ENCODE results near the gene ATP13A2. TPM values are rescaled to one million over a fixed set of nuclear protein-coding genes. Genes with fewer than 3 reads are reported as not detected.
"Not testable (repeated sequence)": the region's sequence is repeated elsewhere in the genome, so short reads cannot be mapped to it uniquely, and the experiment has no call there.

ATP13A2 gene
- total RNA-seq, 1 donor from 2014 or later, result 25.0 TPM

DNA sequence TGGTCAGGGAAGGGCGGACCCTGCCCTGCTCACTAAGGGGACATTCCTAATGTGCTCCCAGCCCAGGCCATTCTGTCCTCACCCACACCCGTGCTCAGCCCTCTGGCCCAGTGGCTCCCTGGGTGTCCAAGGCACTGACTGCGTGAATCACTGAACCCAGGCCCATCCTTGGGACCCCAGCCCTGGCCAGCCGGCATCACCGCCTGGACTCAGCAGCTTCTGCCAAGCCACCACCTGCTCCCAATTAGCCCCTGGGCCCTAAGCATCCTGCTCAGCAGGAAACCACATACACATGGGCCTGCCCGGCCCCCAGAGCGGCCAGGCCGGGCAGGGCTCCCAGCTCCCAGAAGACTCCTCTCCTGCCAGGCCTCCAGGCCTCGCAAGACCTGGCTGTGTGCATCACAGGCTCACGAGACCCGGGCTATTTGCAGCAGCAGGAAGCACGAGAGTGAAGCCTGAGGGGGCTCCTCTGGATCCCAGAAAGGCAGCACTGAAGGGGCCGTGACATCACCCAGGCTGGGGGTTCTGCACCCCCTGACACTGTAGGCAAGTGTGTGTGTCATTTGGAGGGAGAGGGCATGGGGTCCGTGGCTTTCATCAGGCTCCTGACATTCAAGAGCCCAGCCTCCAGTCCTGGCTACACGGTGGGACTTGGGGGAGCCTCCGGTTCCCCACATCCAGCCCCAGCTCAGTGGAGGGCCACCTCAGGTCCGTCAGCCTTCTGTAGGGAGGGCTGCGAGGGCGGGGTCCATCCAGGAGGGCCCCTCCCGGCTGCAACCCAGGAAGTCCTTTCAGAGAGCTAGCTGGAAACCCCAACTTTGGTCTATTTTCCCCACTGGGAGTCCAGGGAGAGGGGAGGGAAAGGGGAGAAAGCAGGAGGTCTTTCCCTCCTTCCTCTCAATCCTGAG is 32.9 kb downstream of the ATP13A2 start:
- peak in 1 of 2 donors; percentile 79 for DNase-seq (ENCODE audit: low read depth in 2 of 2)

DNA sequence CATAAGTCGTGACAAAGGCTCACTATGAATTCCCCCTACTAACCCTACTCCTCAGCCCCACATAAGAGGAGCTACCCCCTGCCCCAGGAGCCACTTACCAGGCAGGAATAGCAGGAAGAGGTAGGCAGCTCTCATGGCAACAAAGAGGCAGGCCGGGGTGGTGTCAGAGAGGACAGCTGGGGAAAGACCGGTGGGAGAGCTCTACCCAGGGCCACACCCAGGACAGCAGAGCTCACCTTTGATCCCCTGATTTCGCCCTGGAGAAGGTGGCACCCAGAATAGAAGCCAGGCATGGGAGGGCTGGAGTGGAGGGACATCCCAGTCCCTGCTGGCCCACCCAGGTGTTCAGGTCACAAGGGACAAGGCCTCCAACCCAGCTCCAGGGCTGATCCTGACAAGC is 33.6 kb downstream of the ATP13A2 start:
- DNase-seq (ENCODE audit: low read depth in 2 of 2), result no peak

DNA sequence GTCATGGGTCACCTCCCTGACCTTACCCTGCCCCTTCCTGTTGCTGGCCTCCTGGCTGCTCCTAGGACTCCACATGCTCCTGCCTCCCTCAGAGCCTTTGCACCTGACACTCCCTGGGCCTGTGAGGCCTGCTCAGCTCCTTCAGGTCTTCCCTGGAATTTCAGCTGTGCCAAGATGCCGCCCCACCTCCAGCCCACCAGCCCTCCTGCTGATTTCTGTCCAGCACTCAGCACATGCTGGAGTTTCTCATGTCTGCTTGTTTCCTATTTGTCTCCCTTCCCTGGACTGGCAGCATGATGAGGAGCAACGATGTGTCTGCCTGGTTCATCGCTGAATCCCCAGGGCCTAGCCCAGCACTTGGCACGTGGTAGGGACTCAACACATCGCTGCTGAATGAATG is 34.4 kb downstream of the ATP13A2 start:
- DNase-seq (ENCODE audit: low read depth in 2 of 2), result no peak

DNA sequence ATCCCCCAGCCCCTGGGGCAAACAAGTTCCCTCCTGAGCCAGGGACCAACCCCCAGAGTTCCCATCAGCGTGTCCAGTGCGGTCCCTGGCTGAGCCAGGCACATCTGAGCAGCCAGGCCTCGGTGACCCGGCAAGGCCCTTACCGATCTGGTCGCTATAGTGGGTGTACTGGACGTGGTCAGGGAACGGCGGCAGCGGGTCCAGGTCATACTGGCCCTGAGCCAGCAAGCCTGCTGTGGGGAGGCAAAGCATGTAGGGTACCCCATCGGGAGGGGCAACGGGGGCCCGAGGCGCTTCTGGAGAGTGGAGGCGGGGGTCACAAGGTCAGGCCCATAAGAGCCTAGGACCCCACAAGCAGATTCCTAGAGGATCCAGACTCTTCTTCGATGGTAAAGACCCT is 34.8 kb downstream of the ATP13A2 start:
- DNase-seq (ENCODE audit: low read depth in 2 of 2), result no peak

DNA sequence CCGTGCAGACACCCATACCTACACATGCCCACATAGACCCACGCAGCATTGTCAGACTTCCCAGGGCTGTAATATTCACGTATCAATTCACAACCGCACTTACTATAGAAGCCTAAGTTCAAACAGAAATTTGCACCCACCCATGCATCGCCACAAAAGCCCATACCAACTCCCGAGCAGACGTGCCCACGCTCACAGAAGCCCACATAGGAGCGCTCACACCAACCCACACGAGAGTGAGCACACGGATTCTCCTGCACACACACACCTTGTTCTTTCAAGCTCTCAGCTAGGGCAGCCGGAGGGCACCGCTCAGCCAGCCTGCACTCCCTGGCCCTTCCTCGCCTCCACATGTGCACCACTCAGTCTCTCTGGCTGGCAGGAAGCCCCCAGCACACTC is 35.9 kb downstream of the ATP13A2 start:
- no peak for DNase-seq (ENCODE audit: low read depth in 2 of 2)

DNA sequence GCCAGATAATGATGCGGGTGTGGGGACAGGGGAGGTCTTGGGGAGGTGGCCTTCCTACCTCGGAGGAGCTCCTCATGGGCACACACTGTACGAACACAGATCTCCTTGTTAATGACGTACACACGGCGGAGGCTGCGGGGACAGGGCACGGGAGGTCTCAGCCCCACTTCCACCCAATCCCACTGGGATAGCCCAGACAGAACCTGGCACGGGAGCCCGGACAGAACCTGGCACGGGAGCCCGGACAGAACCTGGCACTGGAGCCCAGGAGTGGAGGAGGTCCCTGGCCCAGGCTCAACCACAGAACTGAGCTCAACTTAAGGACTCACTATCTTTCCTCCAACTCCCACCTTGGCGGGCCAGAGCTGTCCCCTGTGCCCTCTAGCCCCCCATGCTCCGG is 36.5 kb downstream of the ATP13A2 start:
- DNase-seq (ENCODE audit: low read depth in 2 of 2), result no peak

DNA sequence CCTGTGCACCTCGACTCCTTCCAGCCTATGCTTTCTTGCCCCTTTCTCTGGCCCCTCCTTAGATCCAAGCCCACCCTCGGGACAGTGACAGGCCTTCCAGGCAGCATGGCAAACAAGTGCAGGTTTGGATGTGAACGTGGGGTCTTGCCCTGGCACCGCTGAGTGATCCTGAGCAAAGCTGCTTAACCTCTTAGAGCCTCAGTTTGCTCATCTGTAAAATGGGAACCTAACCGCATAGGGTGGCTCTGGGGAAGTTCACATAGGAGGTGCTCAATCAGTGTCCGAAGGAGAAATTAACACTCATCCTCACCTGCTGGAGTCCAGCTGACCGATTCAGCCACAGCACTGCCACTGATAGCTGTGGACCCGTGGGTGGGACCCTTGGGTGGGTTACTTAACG is 38.5 kb downstream of the ATP13A2 start:
- DNase-seq (ENCODE audit: low read depth in 2 of 2), result no peak

DNA sequence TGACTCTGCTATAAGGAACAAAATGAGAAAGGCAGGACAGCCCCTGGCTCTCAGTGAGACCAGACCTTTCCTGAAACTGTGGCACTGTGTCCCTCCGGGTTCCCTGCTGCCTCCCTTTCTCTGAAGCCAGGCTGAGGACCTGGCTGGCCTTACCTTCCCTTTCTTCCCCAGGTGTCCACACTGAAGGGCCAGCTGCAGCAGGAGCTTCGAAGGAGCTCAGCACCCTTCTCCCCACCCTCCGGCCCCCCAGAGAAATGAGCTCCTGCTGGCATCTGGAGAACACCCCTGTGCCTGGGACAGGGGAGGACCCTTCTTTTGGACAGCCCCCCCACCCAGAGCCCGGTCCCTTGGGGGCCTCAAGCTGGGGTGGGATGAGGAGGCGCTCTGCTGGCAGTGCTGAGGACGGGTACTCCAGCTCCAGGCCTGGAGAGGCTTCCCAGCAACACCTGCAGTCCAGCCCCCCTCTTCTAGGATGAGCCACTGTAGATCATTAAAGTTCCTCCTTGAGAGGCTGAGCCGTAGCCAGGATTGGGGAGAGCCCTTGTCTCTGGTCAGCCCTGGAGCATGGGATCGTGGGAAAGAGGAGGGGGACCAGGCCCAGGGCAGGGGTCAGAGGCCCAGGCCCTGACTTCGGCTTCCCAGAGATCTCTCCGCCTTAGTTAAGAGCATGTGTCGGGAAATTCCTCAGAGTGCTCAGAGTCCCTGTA is 39.4 kb downstream of the ATP13A2 start:
- DNase-seq (ENCODE audit: low read depth in 2 of 2), result no peak

DNA sequence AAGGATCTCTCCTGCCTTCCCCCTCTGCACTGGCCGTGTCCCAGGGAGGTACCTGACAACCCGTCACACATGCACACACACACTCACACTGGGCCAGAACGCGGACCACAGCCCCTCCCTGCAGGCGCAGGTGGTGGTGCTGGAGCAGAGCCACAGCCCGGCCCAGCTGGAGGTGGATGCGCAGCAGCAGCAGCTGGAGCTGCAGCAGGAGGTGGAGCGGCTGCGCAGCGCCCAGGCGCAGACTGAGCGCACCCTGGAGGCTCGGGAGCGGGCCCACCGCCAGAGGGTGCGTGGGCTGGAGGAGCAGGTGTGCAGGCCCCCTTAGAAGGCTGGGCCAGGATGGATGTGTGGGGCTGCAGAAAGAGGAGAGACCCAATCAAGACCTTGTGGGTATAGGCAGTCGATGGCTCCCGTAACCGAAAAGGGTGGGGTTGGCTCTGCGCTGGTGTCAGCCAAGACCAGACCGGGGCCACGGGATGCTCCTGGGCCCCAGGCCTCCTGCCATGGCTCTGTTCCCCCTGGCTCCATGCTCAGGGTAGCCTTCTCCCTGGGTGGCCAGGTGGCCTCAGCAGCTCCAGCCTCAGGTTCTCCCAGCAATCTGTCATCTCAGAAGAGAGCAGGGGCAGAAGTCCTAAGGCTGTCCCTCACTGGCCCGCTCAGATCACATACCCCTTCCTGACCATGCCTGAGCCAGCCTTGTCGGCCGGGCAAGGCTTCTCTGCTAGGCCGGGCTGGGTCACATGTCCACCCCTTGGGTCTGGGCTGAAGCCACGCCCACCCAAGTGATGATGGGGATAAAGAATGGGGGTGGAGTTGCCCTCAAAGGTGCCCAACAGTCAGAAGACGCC is 40.2 kb downstream of the ATP13A2 start:
- DNase-seq (ENCODE audit: low read depth in 2 of 2), result no peak

DNA sequence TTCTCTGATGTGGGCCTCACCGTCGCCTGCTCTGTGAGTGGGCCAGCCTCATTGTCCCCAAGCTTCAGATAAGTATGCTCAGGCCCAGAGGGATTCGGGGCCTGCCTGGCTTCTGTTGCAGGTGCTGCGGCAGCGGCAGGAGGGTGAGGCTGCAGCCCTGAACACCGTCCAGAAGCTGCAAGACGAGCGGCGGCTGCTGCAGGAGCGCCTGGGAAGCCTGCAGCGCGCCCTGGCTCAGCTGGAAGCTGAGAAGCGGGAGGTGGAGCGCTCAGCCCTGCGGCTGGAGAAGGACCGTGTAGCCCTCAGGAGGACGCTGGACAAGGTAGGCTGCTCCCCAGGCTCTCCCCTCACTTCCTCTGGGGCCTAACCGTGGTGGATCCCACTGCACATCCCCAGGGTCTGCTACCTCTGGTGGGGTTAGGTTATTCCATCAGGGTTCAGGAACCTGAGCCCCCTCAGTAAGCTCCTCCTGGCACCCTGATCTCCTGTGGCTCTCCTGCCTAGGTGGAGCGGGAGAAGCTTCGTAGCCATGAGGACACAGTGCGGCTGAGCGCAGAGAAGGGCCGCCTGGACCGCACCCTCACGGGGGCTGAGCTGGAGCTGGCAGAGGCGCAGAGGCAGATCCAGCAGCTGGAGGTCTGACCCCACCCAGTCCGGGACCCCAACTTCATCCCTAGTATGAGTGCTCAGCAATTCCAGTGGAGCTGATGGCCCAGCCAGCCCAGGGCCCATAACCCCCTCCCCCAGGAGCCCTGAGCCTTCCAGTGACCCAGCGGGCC is 41.4 kb downstream of the ATP13A2 start:
- DNase-seq (ENCODE audit: low read depth in 2 of 2), result no peak

DNA sequence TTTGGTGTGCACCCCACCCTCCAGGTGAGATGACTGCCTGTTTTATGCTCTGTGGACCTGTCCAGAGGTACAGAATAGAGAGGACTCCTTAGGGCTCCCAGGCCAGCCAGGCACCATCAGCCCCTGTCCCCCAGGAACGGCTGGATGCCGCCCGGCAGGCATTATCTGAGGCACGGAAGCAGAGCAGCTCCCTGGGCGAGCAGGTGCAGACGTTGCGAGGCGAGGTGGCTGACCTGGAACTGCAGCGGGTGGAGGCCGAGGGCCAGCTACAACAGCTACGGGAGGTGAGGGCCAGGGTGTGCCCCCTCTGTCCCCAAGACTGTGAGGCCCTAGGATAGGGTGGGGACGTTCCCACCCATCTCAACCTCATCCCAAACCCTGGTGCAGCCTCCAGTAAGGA is 42.1 kb downstream of the ATP13A2 start:
- no peak for DNase-seq (ENCODE audit: low read depth in 2 of 2)

DNA sequence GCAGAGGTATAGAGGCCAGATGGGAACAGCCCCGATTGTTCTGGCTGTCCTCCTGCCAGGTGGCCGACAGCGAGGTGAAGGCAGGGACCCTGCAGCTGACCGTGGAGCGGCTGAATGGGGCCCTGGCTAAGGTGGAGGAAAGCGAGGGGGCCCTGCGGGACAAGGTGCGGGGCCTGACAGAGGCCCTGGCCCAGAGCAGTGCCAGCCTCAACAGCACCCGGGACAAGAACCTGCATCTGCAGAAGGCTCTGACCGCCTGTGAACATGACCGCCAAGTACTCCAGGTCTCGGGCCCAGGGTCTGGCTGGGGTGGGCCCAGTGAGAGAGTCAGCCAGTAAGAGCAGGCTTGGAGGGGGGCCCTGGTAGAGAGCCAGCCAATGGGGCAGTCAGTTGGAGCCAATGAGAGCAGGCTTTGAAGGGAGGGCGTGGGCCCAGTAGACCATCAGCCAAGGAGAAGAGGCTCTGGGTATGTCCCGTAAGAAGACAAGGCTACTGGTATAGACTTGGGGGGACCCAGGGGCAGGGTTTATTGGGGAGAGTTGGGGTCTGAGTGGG is 42.6 kb downstream of the ATP13A2 start:
- no peak for DNase-seq (ENCODE audit: low read depth in 2 of 2)

DNA sequence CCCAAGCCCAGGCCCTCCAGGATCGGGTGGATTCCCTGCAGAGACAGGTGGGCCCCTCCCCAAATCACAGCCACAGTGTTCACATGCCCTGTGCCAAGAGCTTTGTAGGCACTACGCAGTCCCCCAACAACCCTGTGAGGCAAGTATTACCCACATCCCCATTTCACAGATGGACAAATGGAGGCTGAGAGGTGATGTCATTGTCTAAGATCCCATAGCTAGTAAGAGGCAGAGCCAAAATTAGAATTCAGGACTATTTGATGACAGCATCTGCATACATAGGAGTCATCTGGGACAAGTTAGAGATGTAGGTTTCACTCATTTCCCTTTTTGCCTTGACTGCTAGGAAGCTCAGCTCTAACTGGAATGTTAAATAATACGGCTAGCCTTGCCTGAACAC is 43.4 kb downstream of the ATP13A2 start:
- DNase-seq (ENCODE audit: low read depth in 2 of 2), result no peak

DNA sequence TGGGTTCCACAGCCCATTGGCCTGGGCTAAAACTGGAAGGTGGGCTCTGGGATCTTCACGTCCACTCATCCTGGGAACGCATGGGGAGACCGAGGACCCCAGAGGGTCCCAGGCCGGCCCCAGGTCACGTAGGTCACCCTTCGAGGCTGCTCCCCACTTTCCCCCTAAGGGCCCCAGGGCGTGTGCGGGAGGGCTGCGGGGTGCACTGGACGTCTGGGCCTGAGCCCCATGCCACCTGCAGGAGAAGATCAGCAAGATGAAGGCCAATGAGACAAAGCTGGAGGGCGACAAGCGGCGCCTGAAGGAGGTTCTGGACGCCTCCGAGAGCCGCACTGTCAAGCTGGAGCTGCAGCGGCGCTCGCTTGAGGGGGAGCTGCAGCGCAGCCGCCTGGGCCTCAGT is 43.8 kb downstream of the ATP13A2 start:
- no peak for DNase-seq (ENCODE audit: low read depth in 2 of 2)

DNA sequence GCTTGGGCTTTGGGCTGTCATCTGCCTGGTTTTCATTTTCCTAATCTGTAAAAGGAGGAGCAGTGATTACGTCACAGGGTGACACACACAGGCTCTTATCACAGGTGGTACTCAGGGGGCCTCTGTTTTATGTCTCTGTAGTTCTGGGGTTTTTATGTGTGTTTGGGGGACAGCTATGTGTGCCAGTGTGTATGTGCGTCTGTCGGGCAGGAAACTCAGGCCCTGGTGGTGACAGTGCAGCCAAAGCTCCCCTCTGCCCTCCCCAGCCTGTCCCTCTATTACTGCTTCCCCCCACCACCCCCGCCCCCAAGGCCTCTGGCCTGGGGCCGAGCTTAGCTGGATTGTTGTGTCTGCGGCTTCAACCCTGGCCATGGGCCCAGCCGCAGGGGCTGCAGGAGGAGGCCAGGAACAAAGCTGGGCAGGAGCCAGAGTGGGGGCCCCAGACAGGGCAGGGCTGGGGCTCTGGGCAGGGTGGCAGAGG is 44.6 kb downstream of the ATP13A2 start:
- DNase-seq (ENCODE audit: low read depth in 2 of 2), result peak; percentile 52 to 89

DNA sequence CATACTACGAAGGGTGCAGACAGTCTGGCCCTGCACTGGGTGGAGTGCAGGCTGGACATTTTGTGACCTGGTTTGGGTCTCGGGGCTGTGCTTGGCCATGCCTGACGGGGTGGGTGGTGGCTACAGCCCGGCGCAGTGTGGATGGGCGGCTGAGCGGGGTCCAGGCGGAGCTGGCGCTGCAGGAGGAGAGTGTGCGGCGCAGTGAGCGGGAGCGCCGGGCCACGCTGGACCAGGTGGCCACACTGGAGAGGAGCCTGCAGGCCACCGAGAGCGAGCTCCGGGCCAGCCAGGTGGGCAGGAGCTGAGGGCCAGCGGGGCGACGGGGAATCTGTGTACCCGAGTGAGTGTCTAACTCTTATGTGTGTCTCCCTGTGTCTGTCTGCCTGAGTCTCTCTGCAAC is 45.4 kb downstream of the ATP13A2 start:
- DNase-seq (ENCODE audit: low read depth in 2 of 2), result no peak

DNA sequence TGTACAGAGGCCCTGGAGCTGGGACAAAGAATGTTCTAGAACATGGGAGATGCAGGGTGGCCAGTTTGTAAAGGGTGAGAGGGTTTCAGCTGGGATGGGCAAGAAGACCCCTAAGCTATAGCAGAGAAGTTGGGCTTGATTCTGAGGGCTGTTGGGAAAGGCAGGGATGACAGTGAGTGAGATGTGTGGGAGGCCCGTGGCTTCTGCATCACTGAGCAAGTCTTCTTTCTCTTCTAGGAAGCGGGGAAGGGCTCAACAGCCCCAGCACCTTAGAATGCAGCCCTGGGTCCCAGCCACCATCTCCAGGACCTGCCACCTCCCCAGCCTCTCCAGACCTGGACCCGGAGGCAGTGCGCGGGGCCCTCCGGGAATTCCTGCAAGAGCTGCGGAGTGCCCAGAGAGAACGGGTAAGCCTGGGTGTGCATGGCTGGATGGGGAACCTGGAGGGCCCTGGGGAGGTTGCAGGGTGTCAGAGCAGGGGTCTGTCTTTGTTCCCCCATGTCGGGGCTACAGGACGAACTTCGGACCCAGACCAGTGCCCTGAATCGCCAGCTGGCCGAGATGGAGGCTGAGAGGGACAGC is 46.2 kb downstream of the ATP13A2 start:
- DNase-seq (ENCODE audit: low read depth in 2 of 2), result no peak

DNA sequence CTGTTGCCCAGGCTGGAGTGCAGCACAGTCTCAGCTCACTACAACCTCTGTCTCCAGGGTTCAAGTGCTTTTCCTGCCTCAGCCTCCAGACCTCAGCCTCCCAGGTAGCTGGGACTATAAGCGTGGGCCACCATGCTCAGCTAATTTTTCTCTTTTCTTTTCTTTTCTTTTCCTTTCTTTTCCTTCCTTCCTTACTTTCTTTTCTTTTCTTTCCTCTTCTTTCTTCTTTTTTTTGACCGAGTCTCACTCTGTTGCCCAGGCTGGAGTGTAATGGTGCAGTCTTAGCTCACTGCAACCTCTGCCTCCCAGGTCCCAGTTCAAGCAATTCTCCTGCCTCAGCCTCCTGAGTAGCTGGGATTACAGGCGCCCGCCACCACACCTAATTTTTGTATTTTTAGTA is 47.6 kb downstream of the ATP13A2 start:
- DNase-seq (ENCODE audit: low read depth in 2 of 2), result not testable (repeated sequence)

DNA sequence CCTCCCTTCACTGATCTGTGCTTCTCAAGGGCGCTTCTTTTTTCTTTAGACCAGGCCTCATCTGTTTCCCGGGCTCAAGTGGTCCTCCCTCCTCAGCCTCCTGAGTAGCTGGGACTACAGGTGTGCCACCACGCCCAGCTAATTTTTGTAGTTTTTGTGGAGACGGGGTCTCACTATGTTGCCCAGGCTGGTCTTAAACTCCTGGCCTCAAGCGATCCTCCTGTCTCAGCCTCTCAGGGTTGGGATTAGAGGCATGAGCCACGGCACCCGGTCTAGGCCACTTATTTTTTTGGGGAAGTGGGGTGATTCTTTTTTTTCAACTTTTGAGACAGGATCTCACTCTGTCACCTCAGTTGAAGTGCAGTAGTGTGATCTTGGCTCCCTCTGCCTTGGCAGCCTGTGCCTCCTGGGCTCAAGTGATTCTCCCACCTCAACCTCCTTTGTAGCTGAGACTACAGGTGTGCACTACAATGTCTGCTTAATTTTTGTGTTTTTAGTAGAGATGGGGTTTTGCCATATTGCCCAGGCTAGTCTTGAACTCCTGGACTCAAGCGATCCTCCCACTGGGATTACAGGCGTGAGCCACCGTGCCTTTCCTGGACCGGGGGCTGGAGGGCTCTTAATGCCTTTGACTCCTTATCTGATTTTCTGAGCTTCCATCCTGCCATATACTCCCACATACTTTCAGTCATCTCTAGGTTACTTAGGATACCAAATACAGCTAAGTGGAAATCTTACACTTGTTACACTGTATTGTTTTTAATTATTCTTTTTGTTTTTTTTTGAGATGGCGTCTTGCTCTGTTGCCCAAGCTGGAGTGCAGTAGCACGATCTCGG is 50.2 kb downstream of the ATP13A2 start:
- no peak for DNase-seq (ENCODE audit: low read depth in 2 of 2)
